GM19351 (cell line): ENCODE data around the gene ROBO1.

Source experiments
- ATAC-seq: cut with Tn5 transposase; IDR thresholded peaks from one replicate; pipeline ENCODE4 v1.9.1; 2021; ENCODE audit warnings: mild to moderate bottlenecking, moderate library complexity; ENCODE audit not compliant: unreplicated experiment

ROBO1 gene

DNA sequence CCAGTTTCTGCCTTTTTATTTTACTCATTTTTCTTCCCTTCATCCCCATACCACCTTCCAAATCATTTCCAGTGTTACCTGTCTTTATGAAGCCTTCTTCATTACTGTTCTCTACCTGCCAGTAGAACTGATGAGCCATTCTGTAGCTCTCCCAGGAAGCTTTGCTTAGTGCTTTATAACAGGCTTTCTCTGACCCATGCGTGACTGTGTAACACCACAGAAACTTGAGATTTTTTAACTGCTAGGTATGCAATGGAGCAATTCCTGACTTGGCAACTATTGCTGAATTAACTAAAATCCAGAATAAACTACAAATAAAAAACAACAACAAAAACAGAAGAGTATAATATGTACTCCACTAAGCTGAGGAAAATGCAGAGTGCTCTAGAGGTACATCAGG lies 289.2 kb downstream of the ROBO1 start:
- no peak for ATAC-seq

DNA sequence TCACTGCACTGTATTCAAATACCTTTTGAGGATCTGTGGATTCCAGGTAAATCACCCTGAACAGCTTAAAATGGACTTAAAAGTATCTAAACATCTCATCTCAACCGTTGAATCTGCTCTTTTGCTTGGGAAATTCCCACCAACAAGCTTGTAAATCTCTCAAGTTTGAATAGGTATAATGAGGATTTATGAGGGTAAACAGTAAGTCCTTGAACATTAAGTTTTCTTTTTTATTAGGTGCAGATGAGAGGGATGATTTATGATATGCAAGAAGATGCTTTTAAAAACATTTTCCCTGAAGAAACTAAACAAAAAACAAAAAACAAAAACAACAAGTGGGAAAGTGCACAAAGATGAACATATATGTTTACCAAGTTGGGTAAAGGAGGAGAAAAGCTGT lies 290.6 kb downstream of the ROBO1 start:
- ATAC-seq = no peak

DNA sequence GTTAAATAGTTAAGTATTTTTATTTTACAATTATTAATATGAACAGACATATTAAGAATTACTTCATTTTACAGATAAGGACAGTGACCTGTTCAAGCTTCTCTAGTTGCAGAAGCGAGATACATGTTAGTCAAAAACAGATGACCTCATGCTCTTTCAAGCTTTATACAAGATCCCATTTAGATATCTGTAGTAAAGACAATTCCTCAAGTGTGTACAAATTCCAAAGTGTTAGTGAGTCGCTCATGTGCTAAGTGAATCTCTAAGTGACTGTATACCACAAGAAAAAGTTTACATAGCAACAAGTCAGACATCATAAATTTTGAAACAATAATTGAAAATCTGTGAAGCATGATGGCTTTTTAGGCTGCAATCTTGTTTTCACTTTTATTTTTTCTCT lies 293.8 kb downstream of the ROBO1 start:
- ATAC-seq = no peak

DNA sequence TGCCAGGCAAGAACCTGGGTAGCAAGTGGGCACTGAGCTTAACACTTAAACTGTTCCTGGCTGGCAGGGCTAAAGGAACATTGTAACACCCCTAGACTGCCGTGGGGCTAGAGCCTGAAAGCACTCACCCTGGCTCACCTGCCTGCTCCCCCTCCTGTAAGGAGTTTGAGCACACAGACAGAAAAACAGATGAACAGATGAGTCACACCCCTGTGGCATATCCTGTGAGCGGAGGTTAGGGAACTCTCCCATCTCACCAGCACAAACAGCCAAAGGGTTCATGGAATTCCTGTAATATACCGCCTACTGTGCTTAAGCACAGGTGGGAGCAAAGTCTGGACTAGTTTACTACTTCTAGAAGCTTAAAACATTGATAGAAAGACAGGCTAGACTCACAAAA lies 300.1 kb downstream of the ROBO1 start:
- no peak for ATAC-seq

DNA sequence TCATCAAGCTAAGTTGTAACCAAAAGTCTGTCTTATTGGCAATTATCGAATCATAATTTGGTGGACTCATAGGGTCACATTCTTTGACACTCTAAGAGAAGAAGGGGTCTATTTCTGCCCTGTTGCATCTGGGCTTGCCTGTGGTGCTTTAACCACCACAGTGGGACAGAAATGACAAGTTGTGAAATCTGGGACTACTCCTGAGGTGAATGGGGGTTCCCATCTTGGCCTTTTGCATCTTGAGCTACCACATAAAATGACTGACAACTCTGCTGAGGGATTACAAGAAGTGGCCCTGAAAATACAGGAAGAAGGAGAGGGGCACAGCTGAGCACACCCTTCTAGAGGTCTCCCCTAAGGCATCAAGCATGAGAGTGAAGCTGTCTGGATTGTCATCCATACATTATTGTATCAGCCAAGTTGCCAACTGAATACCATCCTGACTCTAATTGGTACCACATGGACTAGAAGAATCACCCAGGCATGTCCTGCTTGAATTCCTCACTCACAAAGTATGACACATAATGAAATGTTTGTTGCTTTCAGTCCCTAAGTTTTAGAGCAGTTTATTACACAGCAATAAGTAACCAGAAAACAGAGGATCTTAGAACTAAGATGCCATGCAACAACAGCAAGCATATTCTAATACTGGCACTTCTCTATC lies 306.5 kb downstream of the ROBO1 start:
- no peak for ATAC-seq

DNA sequence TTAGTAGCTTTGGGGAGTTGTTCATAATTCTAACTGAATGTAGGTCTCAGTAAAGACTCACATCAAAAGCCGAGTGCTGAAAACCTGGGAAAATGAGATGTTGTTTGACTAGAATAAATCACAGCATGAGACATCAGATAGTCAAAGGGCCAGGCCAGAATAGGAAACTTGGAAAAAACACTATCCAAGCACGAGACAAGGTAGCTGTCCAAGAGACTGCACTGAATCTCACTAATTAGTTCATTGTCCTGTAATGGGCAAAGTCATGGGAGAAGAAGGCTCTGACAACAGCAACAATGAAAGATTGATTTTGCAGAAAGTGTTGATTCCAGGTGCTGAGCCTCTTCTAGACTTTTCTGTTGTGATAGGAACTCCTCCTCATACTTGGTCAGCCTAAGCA lies 314.2 kb downstream of the ROBO1 start:
- ATAC-seq = no peak

DNA sequence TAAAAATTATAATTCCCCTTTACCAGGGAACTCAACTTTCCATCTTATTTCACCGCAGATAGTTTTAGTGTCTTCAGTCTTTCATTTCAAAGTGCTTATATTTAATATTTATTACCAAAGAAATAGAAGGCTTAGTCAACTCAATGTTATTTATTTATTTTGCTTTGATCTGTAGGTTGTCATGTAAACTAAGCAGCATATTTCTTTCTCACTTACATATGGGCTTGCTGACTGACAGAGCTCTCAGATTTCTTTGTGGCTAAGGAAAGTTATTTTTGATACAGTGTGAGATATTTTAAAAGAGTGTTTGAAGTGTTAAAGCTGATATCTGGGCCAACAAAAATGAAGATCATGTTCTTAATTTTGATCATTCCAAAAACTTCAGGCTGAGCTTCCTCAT lies 331.4 kb downstream of the ROBO1 start:
- ATAC-seq = no peak

DNA sequence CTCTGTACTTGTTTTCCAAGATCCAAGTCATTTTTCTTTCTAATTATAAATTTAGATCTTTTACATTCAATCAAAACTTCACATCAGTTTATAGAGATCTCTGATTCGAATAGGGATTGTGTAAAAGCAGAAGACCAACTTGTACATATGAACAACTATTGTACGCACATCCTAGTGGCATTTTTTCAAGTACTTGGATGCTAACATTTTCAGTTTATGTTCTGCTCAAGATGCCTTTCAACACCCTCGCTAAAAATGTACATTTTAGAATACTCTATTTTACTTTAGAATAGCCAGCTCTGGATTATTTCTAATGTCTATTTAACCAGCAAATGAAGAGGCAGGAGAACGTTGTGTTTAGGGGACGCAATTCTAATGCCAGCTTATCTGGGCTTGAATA lies 340.7 kb downstream of the ROBO1 start:
- ATAC-seq = no peak

DNA sequence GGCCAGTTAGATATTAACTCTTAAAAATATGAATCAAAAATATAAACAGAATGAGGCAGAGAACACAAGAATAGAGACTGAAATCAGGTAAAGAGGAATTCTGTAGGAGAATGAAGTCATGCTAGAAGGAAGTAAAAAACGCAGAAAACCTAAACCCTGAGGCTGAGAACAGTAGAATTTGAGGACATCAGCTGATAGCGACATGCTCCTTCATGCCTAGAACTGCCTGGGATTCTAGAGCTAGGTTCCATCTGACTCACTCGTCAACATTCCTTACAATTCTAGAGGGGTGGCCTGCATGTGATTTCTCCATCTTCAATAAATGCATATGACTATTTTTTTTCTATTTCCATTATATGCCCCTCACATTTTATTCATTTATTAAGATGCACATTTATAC lies 343.0 kb downstream of the ROBO1 start:
- no peak for ATAC-seq

DNA sequence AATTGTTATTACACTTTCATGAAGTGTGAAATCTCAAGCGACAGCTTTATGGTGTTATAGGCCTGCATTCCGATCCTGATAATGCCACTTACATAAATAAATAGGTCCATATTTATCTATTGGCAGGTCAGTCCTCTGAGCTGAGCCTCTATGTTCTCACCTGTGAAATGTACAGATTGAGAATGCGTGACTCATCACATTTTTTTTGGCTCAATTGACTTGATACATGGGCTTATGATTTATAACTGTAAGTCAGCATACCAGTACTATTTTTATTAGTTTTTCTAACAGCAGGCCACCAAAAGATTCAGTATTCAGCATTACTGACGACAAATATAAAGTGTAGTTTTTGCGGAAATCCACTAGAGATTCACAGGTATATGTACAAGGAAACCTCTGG lies 344.4 kb downstream of the ROBO1 start:
- no peak for ATAC-seq

DNA sequence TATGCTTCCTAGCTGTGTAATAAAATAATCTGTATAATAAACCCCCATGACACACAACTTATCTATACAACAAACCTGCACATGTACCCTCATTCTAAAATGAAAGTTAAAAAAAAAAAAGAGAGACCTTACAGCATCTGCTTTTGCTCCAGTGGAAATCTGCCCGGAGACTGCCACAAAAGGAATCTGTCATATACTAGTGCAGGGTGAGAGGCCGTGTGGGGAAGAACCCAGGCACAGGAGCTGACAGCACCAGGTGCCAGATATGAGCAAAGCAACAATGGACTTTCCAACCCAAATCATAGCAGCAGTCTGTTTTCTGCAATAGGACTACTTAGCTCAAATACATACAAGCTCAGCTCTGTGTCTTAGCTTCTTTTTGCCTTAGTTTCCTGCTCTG lies 346.5 kb downstream of the ROBO1 start:
- no peak for ATAC-seq

DNA sequence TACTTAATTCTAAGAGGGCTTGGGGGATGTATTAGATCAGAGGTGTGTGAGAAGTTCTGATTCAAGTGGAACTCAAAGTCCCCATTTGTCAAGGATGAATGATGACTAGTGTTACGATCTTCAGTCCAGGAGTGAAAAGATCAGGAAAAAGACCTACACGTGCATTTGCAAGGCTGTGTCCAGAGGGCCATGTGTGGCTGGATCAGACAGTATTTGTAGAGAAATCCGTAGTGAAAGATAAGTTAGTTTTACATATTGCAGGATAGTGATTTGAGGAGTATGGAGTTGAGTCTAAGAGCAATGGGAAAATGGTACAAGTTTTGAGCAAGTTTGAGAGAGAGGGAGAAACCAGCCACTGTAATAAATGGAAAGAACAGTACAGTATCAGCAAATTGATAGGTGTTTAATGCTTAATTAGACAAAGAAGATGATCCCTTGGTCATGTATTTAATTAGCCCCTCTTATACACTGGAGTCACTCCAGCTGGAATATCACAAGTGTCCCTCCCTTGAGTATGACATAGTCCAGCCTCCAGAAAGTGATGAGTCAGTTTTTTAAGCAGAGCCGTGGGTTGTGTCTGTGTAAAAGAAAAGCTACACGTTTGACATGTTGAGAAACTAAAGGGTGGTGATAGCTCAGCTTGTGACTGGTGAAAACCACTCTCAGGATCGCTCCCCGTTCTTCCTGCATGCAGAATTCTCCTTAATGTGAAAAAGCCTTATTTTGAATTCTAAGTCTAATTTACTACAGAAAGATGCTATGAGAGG lies 348.8 kb downstream of the ROBO1 start:
- no peak for ATAC-seq

DNA sequence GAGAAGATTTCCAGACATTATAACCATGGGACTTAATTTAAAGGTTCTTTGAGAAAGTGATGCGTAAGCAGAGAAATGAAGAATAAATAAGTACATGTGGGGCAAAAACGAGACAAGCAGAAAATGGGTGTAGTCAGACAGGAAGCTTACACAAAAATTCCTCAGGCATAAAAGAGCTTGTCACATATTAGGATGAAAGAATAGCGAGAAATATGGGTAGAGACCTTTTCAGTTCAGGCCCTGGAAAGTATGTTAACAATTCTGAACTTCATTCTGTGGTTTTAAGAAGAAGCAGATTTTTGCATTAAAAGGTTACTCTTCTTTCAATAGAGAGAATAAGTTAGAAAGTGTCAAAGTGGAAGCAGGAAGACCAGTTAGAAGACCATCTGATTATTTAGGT lies 352.4 kb downstream of the ROBO1 start:
- no peak for ATAC-seq

DNA sequence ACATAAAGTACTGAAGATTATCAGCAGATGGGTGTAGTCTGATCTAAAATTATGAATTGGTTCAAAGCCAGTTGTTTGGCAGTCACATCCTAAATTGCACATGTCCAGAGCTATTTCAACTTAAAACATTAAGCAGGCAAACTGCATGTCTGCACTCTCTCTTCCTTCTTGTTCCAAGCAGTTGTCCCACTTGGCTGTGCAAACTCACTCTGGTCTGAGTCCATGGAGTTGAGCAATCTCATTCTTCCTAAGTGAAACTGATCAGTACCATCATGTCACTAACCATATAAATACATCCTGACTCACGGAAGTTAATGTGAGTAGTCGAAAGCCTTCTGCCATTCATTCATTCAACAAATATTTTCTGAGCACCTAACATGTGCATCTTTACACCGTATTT lies 353.0 kb downstream of the ROBO1 start:
- ATAC-seq = no peak

DNA sequence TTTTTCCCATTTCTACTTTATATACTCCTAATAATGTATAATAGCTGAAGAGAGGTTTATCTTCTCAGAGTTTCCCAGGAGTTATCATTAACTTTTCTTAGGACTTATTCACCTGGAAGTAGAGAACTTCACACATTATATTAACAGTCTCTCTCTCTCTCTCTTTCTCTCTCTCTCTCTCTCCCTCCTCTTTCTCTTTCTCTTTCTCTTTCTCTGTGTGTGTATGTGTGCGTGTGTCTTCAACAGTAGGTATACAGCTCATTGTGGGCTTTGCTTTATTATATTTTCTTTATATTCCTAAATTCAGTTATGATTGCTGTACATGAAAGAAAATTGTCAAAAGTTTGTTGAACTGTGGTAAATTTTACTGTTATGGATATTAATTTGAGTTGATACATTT lies 353.8 kb downstream of the ROBO1 start:
- ATAC-seq = no peak

DNA sequence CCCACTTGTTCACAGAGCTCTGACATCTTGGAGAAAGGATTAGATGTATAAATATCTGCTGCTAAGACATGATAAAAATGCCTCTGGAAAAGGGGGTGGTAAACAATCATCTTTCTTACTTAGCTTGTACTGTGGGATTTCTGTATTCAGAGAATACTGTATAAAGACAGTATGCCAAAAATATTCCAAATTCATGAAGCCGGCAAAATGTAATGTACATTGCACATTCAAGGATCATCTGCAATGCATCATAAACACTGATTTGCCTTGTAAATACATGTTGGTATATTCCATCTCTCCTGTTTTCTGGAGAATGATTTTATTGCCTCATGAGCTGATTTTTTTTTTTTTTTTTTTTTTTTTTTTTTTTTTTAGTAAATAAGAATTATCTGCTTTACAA lies 355.3 kb downstream of the ROBO1 start:
- no peak for ATAC-seq

DNA sequence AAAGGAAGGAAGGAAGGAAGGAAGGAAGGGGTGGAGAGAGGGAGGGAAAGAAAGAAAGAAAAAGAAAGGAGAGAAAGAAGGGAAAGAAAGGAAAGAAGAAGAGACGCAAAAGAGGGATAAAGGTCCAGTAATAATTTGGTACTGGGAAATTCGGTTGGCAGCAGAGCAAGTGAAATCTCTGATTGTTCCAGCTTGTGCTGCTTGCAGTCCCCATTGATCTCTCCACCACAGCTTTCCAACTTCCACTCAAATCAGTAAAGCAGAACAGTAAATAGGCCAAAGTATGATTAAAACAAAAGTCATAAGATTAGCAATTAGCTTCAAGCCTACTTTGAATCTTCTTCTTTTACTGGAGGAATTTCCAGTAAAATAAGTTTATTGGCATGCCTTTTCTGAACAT lies 357.2 kb downstream of the ROBO1 start:
- ATAC-seq = no peak

DNA sequence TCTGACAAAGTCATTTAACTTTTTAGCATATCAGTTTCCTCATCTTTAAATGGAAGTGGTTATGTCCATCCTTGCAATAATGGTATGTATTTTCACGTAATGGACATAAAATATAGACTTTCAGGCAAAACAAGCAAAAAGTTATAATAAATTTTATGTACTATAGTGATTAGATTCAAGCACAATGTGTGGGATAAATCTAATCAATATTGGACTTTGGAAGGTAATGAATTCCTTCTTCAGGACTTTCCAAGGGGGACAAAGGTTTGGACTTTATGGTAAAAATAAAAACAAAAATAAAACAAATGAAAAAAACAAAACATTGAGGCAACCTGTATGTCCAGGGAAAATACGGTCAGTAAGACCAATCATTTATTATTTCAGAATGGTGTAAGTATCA lies 357.7 kb downstream of the ROBO1 start:
- ATAC-seq = no peak

DNA sequence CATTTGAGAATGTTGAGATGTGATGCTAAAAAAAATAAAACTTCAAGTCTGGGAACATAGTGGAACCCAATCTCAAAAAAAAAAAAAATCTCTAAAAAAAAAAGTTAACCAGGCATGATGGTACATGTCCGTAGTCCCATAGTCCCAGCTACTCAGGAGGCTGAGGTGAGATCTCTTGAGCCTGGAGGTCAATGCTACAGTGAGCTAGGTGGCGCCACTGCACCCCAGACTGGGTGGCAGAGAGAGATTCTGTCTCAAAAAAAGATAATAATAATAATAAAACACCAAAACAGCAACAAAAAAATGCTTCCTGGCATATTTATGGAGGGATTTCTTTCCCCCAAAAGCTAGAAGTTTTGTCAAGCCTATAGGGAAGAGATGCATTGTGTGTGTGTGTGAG lies 361.6 kb downstream of the ROBO1 start:
- no peak for ATAC-seq

DNA sequence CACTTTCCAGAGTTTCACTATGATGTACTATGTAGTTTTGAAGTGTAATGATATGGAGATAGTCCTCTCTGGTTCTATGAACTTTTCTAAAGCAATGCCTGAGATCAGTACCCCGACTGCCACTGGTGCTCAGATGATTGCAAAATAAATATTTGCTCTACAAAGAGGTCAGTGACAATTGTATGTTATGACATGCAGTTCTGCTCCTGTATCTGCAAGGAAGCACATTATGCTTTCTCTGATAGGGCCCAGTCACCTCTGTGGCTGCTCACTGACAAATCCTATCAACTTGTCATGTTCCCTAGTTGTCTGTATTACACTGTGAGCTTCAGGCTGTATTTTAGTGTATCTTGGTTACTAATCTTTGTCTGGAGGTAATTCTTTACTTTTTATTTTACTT lies 362.6 kb downstream of the ROBO1 start:
- no peak for ATAC-seq

DNA sequence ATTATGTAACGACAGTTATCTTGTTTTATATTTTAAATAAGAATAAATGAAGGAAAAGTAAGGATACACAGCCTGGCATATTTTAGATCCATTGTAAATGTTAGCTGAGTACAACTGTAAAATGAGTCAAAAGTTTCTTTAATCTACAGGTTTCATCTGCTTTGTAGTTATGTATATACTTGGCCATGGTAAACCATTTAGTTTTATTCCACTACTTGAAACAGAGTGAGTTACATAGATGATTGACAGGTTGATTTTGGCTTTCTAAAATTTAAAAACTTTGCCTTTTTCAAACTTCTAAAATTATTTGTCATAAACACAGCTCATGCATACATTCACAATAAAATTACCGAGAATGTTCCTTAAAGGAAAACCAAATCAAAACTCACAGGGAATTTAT lies 371.2 kb downstream of the ROBO1 start:
- ATAC-seq = no peak

DNA sequence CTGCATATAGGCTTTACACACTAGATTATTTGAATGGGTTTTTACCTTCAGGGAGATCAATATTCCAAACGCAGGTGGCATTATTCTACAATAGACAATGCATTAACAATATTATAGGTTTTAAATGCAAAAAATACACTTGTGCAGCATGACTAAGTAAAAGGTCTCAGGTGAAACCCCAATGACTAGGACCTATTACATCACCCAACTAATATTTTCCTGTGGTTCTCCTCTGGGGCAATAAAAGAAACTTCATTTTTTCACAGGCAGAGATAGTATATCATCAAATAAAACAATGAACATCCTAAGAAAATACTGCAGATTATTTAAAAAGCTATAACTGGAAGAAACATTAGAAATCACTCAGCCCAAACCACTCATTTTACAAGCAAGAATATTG lies 375.3 kb downstream of the ROBO1 start:
- ATAC-seq = no peak

DNA sequence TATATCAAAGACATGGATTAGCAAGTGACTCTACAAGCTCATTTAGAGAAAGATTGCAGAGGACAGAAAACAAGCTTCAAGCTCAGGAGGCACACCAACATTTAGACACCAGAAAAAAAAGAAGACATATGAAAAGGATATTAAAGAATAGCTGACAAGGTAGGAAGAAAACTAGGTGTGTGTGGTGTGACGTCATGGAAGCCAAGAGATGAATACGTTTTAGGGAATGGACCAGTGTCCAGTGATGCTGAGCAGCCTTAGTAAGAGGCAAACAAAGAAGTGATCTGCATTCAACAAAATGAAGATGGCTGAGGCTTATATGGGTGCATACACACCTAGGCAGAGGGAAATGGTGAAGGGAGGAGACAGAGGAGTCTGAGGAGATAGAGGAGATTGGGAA lies 377.4 kb downstream of the ROBO1 start:
- no peak for ATAC-seq
